Right ventricle myocardium inferior (tissue), 1 donor: ENCODE results near the gene RACK1. TPM values are rescaled to one million over a fixed set of nuclear protein-coding genes. Genes with fewer than 3 reads are reported as not detected.

Source experiments
- ATAC-seq: fragments of 200-7000 bp; cut with Tn5 transposase; one replicate; pipeline ENCODE4 v1.9.1; 2020; ENCODE audit warnings: mild to moderate bottlenecking, moderate library complexity
- DNase-seq: peaks from one replicate; pipeline ENCODE4 v3.0.0; 2021; ENCODE audit errors: missing footprints
- intact Hi-C: fragments of 100-400 bp; cut with DNase I; formaldehyde crosslinking; loops from one replicate; pipeline ENCODE4 v1.11.0; 2022
- total RNA-seq: library from RNA; stranded (reverse); fragmentation: NEBNext Ultra II Directional; extraction: Animal tissue kit (Norgen Biotek cat#: 25700); gene quantifications from one replicate; pipeline ENCODE4 v1.2.1, GENCODE V29; 2021
- donor health status: DM: no; HTN: yes; CAD: no; lungs with severe emphysema.

The RACK1 gene
- total RNA-seq, 1 donor from 2014 or later = 693 TPM

DNA sequence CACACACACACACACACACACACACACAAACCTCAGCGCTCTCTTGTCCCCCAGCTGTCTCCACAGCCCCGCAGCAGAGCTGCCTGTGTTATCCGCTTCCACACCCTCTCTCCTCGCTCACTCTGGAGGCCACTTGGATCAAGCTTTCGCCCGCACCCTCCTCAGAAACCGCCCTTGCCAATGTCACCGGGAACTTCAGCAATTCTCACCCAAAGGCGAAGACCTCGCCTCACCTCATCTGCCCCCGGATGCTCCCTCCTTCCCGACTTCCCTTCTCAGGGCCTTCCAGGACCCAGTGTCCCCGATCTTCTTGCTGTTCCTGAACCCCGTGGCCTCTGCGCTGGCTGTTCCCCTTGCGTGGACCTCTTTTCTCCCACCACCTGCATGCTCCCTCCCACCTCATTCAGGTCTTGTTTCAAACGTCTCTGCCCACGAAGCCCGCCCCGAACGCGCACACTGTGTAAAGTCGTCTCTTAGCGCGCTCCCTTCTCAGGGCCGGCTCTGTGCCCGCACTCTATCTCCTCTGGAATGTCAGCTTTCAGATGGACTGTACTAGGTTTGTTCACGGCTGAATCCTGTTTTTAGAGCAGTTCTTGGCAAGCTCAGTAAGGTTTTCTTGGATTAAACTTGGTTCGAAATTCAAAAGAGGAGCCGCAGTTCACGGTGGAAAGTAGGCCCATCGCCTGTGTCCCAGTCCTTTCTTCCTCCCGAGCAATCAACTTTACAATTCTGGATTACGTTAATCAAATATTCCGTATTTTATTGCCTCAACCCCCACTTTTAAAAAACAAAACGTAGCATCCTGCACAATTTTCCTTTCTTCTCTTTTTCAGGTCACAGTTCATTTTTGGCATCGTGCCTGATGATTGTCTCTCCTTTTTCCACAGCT lies 37.7 kb downstream of the RACK1 start:
- DNase-seq = peak; percentile 71
- intact Hi-C loops = loop anchor here (1.0 kb wide), 2 partner anchors 12 to 15 kb away; no protein-coding TSS in a partner anchor
- ATAC-seq = peak; percentile 23

DNA sequence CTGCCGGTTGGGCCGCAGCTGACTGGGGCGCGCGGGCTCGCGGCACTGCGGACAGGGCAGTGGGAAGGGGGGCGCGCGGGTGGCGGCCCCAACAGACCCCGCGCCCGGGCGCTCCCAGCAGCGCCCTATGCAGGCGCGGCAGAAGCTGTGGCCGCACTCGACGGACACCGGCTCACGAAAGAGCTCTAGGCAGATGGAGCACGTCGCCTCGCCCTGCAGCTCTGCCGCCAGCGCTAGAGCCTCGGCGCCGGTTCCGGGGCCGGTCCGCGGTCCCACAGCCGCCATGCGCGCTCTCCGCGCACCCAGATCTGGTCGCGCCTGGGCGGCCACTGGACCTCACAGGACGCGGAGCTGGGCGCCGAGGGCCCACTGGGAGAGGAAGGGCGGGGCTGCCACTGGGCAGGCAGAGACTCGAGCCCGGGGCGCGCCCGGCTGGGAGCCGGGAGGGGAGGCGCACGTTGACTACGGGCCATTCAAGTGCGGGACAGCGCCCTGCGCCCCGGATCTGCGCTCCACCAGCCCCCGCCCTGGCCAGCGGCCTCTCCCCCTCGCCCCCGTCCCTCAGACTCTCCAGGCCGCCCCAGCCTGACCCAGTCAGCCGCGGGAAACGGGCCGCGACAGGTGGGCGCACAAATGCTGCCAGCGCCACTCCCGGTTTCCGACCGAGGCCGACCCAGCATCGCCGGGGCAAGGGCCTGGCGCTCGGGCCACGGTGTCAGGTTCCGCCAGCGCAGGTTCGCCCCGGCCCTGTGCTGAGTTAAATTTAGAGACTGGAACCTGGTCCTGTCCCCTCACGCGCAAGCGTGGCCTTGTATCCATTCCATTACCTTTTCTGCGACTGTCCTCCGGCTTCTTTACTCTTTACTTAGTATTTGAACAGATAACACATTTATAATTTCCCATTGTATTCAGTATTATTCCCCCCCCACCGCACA lies 38.6 kb downstream of the RACK1 start, which contains the start of gene TRIM7:
TSS of gene TRIM7 (minus strand) at position 371 of the 935 bp plus-strand sequence. CDS start at position 285, 86 bp downstream.
- intact Hi-C loops = no loop called here
- peak; percentile 86 for DNase-seq
- ATAC-seq = peak; percentile 23

DNA sequence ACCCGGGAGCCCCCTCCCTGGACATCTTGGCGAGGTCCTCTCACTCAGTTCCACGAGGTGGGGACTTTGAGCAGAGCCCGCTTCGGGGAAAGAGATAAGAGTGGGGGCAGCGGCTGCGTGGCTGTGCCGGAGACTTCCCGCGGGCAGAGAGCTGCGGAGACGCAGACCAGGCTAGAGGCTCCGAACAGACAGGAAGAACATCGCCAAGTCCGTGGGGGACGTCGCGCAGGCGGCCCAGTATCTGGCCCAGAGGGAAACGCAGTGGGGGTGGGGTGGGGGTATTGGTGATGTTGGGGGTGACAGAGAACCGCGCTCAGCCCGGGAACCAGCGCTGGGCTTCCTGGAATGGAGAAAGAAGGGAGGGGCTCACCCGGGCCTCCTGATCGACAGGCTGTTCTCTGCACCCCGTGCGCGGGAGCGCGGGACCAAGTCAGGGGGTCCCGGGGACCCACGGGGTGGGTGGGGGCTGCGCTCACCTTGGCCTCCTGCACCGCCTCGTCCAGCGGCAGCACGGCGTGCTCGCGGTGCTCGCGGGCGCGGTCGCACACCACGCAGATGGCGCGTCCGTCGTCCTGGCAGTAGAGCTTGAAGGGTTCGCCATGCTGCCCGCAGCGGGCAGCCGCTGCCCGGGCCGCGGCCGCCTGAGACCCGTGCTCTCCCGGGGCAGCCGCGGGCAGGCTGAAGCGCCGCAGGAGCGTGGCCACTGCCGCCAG lies 39.4 kb downstream of the RACK1 start:
- ATAC-seq (peak; percentile 0), DNase-seq (peak; percentile 75)
- intact Hi-C loops = no loop called here

DNA sequence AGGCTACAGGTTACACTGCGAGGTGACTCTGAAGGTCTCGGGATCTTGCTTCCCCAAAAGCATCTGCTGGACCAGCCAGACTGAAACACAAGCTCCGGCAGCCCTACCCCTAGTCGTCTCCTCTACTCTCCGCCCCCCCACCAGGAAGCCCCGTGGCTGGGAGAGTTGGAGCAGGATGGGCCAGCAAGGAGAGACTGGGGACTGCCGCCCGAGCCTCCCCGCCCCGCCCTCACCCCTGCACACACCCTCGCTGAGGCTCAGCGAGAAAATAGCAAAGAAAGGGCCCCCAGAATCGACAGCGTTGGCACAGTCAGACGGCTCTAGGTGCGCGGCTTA lies 40.0 kb downstream of the RACK1 start:
- intact Hi-C loops = no loop called here
- DNase-seq = no peak
- ATAC-seq = no peak

DNA sequence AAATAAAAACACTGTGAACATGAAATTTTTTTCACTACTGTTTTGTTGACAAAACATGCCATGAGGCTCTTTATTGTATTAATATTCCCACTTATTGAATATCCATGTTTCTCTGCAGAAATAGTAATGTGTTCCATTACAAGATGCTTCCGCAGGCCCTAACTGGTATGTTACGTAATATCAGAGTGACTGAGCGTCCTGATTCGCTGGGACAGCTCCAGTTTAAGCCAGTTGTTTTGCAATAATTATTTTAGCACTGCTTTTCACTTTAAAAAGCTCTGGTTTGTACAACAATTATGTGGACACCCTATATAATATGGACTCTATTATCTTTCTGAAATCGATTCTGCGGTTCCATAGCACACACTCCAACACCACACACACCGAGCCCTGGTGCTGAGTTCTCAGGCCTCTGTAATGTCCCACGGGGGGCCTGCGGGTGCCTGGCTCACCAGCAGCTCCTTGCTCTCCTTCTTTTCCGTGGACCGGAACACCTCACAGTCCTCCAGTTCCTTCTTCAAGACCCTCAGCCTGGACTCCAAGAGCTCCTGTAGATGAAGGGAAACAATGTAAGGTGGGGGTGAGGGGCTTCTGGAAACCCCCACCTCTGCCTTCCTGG lies 40.5 kb downstream of the RACK1 start:
- intact Hi-C loops = no loop called here
- ATAC-seq (no peak), DNase-seq (no peak)

DNA sequence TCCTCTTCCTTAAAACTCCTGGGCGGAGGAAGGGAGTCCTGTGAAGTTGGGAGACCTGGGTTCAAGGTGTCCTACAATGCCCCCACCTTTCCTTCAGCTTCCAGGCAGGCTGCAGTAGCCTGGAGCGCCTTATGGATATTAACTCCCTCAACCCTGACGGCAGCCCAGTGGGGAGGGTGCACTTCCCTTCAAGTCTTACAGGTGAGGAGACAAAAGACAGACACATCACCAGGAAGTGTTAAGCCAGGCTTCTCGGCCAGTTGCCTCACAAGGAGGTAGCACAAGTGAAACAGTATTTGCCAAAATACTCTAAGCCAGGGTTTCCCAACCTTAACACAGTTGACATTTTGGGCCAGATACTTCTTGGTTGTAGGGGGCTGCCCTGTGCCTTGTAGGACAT lies 42.9 kb downstream of the RACK1 start:
- intact Hi-C loops = no loop called here
- DNase-seq (no peak), ATAC-seq (no peak)

DNA sequence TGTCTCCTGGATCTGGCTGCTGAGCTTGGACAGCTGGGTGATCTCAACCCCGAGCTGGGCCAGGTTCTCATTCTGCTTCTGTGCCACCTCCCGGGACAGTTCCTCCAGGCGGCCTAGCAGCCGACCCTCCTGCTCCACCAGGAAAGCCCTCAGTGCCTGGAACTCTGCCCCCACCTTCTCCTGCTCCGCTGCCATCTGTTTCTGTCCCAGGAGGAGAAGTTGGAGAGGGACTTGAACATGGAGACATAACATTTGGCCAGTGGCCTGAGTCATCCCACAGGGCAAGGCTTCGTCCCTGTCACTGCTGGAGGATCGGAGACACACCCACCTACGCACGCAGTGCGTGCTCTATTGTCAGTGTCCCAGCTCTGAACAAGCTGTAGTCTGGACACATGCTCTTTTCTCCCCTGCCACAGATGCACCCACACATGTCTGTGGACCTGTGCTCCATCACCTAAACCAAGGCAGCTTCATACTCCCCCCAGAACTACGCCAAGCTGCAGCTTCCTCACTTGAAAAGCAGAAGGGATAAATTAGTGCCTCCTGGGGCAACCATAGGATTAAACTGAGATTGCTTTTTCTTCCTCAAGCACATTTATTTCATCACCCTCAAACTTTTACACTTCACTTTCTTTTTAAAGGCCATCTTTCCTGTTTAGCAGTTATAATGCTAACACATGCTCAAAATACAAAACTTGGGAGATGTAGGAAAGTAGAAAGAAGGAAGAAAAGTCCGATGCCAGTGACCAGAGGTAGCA lies 43.6 kb downstream of the RACK1 start:
- intact Hi-C loops = no loop called here
- no peak for DNase-seq
- ATAC-seq = no peak

DNA sequence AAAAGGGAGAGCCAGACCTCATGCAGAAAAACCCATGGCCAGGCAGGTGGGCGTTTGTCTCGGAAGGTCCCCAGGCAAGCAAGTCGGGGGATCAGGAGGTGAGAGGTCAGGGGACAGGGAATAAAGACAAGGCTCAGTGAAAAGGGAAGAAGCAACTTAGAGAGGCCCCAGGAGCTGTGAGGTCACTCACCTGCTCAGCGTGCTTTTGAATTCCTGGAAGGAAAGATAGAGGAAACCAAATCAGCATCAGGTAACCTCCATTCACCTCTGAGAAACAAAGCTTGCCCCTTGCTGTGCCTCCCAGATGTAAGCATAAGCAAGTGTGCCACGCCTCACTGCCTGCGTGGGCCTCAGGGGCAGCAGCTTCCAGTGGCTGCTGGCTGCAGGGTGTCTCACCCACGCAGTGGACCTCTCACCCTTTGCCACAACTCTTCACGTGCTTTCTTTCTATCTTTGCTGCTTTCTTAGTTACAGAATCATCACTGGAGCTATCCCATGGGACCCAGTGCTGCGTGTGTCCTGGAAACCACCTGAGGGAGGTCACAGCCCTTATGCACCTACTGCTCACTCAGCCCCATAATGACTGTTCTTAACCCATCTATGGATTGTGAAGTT lies 44.7 kb downstream of the RACK1 start:
- no peak for DNase-seq
- no peak for ATAC-seq
- intact Hi-C loops = no loop called here

DNA sequence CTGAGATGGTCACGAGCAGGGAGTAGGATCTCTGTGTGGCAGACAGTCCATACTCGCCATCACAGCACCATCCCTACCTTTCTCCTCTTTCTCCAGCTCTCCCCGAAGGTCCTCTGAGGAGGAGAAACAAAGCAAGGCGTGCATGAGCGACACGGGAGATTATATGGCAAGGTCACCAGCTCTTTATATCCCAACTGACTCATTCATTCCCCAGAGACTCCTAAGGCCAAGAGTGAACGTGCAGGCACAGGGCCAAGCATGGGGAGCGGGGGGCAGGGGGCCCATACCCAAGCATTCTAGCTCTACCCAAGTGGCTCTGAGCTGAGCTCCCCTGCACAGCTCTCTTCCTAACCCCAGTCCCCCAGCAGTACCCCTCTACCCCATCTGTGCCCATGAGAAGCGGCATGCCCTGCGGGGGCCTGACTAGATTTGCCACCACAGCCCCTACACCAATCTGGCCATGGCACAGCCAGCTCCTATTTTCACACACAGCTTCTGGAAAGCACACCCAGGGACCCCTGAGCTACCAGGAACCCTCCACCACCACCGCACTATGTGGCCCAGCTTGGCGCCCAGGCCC lies 45.5 kb downstream of the RACK1 start:
- DNase-seq = no peak
- no peak for ATAC-seq
- intact Hi-C loops = no loop called here

DNA sequence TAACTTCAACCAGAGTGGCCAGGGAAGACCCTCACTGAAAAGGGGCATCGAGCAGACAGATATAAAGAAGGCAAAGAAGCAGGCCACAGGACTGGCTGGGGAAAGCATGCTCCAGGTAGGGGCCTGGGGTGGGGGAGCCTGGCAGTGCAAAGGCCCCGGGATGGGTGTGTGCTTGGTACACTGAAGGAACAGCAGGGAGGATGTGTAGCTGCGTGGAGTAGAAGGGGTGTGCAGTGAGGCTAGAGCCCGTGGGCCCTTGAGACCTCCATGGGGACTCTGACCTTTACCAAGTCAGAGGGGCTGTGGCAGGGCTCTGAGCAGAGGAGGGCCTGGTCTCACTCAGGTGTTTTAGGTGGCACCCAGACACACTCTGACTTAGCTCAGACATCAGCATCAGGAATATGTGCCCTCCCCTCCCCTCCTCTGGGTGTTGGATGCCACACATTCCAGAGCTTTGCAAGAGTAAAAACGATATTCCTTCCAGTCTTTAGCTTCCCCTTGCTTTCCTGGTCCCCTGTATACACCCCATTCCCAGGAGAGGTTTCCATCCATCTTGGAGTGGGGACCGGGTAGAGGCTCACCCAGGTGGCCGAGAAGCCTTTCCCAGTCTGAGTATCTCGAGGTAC lies 46.3 kb downstream of the RACK1 start:
- intact Hi-C loops = no loop called here
- no peak for DNase-seq
- ATAC-seq = no peak

DNA sequence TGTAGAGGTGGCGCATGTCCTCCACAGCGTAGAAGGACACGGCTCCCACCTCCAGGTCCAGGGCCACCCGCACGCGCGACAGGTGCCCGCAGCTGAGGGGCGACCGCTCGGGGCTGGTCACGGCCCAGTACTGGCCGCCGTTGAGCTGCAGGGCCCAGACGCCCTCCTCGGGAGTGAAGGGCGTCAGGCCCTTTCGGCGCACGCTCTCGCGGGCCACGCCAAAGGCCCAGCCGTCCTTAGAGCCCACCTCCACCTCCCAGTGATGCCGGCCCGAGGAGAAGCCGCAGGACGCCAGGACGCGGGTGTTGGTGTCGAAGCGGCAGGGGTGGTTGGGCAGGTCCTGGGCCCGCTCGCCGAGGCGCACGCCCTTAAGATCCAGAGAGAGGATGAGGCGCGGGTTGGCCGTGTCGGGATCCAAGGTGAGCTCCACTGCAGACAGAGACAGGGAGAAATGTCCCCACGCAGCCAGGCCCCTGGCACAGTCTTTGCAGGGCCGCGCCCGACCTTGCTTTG lies 48.4 kb downstream of the RACK1 start:
- ATAC-seq (no peak), DNase-seq (no peak)
- intact Hi-C loops = no loop called here

DNA sequence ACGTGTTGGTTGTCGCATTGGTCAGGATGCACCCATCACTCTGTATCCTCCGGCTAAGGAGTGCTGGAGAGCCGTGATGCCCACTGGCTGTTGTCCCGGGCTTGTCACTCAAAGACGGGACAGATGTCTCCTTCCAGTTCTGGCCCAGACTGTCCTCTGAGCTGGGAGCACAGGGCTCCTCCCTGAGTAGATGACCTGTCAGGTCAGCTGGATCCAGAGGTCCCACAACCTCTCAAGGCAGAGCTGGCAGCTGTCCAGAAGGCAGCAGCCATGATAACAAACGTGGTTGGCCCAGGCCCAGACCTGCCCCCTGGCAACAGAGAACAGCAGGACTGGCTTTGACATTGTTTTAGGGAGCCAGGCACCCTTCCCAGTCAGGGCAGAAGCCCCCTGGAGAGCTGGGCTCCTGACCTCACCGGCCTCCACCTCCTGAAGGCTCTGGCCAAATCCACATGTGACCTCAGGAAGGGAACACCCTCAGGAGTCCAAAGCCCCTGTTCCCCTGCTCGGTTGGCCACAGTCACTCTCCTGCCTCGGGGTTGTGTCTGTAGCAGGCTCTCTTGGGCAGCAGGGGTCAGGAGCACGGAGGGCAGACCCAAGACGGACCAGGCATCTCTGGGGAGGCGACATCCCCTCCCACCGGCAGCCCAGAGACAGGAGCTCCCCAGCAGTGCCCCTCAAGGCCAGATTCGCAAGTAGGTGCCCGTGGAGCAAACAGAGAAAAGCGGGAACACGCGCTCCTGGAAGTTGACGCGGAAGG lies 49.0 kb downstream of the RACK1 start:
- no peak for DNase-seq
- intact Hi-C loops = no loop called here
- ATAC-seq = no peak

DNA sequence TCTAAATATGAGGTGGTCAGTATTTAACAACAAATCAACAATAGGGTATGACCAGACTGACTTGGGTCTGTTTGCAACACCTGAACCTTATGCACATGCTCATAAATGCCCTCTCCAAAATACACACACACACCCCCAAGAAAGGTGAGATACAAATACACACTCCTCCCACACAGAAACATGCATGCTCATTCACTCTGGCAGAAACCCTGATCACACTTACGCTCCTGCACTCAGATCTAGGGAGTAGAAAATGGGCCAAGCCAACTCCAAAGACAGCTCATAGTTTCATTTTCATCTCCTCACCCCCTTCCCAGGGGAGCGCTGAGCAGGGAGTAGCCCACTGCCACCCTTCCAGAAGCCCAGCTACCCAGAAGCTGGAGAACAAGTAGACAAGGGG lies 50.0 kb downstream of the RACK1 start:
- ATAC-seq (no peak), DNase-seq (no peak)
- intact Hi-C loops = no loop called here

DNA sequence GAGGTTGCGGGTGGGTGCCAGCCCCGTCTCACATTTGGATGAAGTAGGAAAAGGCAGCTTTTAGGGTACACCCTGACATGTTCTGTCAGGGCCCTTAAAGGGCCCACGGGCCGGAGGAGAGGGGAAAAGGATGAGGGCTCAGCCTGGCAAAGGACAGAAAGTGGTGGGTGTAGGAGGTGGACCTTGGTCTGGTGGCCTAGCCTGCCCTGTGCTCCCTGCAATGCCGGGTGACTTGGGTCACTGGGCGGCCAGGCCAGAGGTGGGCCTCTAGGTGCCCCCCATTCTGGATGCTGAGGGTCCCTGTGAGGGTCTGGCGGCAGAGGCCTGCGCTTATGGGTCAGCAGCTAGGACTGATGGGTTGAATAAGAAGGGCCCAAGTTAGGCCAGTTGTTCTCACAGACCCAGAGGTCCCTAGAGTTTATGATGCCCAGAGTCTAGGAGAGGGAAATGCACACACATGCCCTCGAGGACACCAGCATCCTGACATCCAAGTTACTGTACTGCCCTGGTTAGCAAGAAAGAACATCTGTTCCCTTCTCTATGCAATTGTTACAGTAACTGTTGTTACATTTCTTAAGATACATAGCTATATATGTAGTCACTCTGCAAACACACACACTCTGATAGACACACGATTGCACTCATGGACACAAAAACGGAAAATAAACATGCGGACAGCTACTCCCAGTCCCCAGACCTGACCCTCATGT lies 51.2 kb downstream of the RACK1 start:
- ATAC-seq = no peak
- intact Hi-C loops = no loop called here
- no peak for DNase-seq
